Adrenal gland (tissue), 5 donors: Measurements from ENCODE around the gene PRKD1.

Experiments
- CTCF ChIP-seq, 6 experiments: fragments of 450-650 bp in 4 of 6; fragments of 200-600 bp in 2 of 6; sonication (generic) in 1 of 6; IDR thresholded peaks; 1 replicate in 5 of 6; 2 replicates in 1 of 6; pipeline versions ENCODE4 v1.5.1 to v1.8.0; 2016 to 2021; ENCODE audit warnings: antibody characterized with exemption in 6 of 6, mild to moderate bottlenecking in 2 of 6, moderate library complexity in 1 of 6
- POLR2A ChIP-seq, 2 donors: fragments of 450-650 bp; IDR thresholded peaks; one replicate each; pipeline ENCODE4 v1.6.1; 2017; ENCODE audit warnings: antibody characterized with exemption in 2 of 2, mild to moderate bottlenecking in 2 of 2, moderate library complexity in 1 of 2
- donor health status: DM: no; HTN: no; CAD: no.

GRCh38 chr14:29955087-29955486 lies 27.4 kb upstream of the PRKD1 start:
- TF ChIP-seq CTCF (IDR thresholded peaks at IDR 0.05) (no peak), POLR2A (IDR thresholded peaks at IDR 0.05) (no peak)
